Measurements from ENCODE around the gene RNPS1. TPM values are rescaled to one million over a fixed set of nuclear protein-coding genes. Genes with fewer than 3 reads are reported as not detected.
A peak's percentile ranks its signal among the peaks of the same experiment; 100 is the strongest.

RNPS1 gene
- total and polyA plus RNA-seq, 9 of the 15 experiments (the other 6 are each of a cell fraction or from before 2014, with no cell fraction given), result 44.9 to 338 (median 202) TPM

DNA sequence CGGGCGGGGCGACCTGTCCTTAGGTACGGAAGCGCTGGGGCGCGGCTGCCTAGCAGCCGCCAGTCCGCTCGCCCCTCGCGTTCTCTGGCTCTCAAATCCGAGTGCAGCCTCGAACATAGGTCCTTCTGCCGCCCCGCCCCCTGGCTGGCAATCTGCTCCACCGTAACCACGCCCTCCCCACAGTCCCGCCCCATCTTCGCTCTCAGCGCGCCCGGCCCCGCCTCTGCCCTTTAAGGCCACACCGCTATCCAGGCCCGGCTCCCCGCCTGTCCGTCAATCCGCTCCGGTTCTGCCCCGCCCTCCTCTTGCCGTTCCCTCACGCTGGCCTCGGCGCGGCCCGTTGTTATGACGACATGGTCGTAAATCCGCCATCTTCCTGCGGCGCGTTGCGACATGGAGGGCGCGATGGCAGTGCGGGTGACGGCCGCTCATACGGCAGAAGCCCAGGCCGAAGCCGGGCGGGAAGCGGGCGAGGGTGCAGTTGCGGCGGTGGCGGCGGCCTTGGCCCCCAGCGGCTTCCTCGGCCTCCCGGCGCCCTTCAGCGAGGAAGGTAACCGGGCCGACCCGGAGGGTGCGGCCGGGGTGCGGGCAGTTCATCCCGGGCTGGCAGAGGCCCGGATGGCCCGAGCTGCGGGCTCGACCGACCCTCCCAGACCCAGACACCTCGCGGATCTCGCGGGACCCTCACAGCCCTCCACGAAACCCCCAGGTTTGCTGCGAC lies 44.5 kb downstream of the RNPS1 start, which contains the start of gene E4F1 (continued):
- TF ChIP-seq, protein P1, sequence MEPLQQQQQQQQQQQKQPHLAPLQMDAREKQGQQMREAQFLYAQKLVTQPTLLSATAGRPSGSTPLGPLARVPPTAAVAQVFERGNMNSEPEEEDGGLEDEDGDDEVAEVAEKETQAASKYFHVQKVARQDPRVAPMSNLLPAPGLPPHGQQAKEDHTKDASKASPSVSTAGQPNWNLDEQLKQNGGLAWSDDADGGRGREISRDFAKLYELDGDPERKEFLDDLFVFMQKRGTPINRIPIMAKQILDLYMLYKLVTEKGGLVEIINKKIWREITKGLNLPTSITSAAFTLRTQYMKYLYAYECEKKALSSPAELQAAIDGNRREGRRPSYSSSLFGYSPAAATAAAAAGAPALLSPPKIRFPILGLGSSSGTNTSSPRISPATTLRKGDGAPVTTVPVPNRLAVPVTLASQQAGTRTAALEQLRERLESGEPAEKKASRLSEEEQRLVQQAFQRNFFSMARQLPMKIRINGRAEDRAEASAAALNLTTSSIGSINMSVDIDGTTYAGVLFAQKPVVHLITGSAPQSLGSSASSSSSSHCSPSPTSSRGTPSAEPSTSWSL (CRISPR knock-in tag; IDR thresholded peaks at IDR 0.05; ENCODE audit: borderline replicate concordance), result no peak
- TF ChIP-seq ZNF766 (CRISPR knock-in tag; conservative IDR thresholded peaks at IDR 0.05), result no peak
- TF ChIP-seq JUND (IDR thresholded peaks at IDR 0.05; ENCODE audit: borderline replicate concordance, low read depth, low read length), result peak; percentile 69
- TF ChIP-seq JUND (tag; IDR thresholded peaks at IDR 0.05; ENCODE audit: borderline replicate concordance, low read depth, low read length), result no peak
- TF ChIP-seq SAFB (IDR thresholded peaks at IDR 0.05; ENCODE audit: borderline replicate concordance, low read depth, low read length), result no peak
- TF ChIP-seq SRSF7 (optimal IDR thresholded peaks at IDR 0.05; ENCODE audit: low read depth, low read length), result no peak
- no peak for TF ChIP-seq HDGF (IDR thresholded peaks at IDR 0.05)
- TF ChIP-seq ZNF175 (CRISPR knock-in tag; IDR thresholded peaks at IDR 0.05; ENCODE audit: low read depth), result 0 out of 2 replicates have a peak, but pooled peaks have one; percentile 27
- TF ChIP-seq, protein P2, sequence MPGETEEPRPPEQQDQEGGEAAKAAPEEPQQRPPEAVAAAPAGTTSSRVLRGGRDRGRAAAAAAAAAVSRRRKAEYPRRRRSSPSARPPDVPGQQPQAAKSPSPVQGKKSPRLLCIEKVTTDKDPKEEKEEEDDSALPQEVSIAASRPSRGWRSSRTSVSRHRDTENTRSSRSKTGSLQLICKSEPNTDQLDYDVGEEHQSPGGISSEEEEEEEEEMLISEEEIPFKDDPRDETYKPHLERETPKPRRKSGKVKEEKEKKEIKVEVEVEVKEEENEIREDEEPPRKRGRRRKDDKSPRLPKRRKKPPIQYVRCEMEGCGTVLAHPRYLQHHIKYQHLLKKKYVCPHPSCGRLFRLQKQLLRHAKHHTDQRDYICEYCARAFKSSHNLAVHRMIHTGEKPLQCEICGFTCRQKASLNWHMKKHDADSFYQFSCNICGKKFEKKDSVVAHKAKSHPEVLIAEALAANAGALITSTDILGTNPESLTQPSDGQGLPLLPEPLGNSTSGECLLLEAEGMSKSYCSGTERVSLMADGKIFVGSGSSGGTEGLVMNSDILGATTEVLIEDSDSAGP (CRISPR knock-in tag; IDR thresholded peaks at IDR 0.05), result peak; percentile 44; the same call in 1 of the 2 replicates
- TF ChIP-seq FOS (IDR thresholded peaks at IDR 0.05; ENCODE audit: extremely low read depth, insufficient read length), result no peak
- no peak for TF ChIP-seq PTTG1 (tag; IDR thresholded peaks at IDR 0.05; ENCODE audit: low read depth)
- peak; percentile 81 for TF ChIP-seq TBP (optimal IDR thresholded peaks at IDR 0.05; ENCODE audit: low read depth, low read length)
- peak; percentile 95 for TF ChIP-seq MEIS2 (IDR thresholded peaks at IDR 0.05; ENCODE audit: partially characterized antibody)
- TF ChIP-seq IRF9 (tag; IDR thresholded peaks at IDR 0.05), result no peak
- no peak for TF ChIP-seq HMG20A (CRISPR knock-in tag; conservative IDR thresholded peaks at IDR 0.05)
- no peak for TF ChIP-seq IFI16 (CRISPR knock-in tag; IDR thresholded peaks at IDR 0.05)
- no peak for TF ChIP-seq TEAD4 (IDR thresholded peaks at IDR 0.05; ENCODE audit: low read length)
- no peak for TF ChIP-seq TEAD4 (CRISPR knock-in tag; IDR thresholded peaks at IDR 0.05; ENCODE audit: borderline replicate concordance)
- TF ChIP-seq TSC22D4 (tag; IDR thresholded peaks at IDR 0.05), result no peak
- peak; percentile 36 to 59; a peak in 3 of 4 replicates for TF ChIP-seq FOXK2 (conservative IDR thresholded peaks at IDR 0.05 in 1 of 2, IDR thresholded peaks at IDR 0.05 in 1 of 2; ENCODE audit: low read depth in 2 of 2)
- no peak for TF ChIP-seq ILK (tag; IDR thresholded peaks at IDR 0.05; ENCODE audit: borderline replicate concordance, low read depth)
- no peak; the same call in 1 of the 2 replicates for TF ChIP-seq ZBTB1 (CRISPR knock-in tag; IDR thresholded peaks at IDR 0.05; ENCODE audit: borderline replicate concordance, low read depth)
- TF ChIP-seq ARID2 (IDR thresholded peaks at IDR 0.05), result no peak

All from K562 (cell line).